HG02623 (cell line): ENCODE measurements around the gene CENPX.

Source experiments
- ATAC-seq: cut with Tn5 transposase; IDR thresholded peaks from one replicate; pipeline ENCODE4 v1.9.1; 2021; ENCODE audit warnings: moderate library complexity; ENCODE audit not compliant: unreplicated experiment

Gene CENPX

DNA sequence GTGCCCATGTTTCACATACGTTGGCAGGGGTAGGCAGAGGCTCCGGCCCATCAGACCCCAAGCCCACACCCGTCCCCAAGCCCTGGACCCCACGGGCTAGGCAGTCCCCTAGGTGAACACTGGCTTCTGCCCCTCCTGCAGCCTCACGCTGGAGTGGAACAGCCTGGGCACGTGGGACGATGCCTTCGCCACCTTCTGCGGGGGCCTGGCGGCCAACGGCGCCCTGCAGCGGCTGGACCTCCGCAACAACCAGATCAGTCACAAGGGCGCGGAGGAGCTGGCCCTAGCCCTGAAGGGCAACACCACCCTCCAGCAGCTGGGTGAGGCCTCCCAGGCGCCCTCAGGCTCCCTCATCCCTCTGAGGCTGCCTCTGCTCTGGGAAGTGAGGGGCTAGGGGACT is 2.2 kb upstream of the CENPX start:
- ATAC-seq, result no peak

DNA sequence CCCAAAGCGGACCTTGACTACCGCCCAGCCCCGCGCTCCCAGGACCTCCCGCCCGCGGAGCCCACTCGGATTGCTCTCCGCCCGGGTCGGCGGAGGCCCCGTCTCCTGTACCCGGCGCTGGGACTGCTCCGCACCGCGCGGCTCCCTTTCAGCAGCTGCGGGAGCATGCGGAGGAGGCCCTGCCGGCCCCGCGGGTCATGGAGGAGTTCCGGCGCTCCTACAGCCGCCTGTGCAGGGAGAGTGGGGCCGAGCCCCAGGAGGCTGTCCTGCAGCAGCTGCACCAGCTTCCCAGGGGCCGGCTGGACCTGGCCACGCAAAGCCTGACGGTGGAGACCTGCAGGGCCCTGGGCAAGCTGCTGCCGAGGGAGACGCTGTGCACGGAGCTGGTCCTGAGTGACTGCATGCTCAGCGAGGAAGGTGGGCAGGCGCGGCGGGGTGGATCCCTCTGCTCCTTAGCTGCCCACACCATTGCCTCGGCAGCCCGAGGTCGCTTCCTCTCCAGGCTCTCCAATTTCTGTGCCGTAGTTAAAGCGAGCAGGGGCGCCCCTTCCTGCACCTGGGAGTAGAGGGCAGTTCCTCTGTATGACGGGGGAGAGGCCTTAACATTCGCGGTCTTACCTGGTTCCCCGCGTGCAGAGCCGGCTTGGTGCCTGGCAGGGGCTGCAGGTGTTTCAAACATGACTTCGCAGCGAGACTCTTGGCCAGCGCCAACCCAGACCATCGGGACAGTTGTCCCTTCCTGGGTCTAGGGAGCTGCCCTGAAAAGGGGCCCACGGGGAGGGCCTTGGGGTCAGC is 966 bp upstream of the CENPX start:
- no peak for ATAC-seq

DNA sequence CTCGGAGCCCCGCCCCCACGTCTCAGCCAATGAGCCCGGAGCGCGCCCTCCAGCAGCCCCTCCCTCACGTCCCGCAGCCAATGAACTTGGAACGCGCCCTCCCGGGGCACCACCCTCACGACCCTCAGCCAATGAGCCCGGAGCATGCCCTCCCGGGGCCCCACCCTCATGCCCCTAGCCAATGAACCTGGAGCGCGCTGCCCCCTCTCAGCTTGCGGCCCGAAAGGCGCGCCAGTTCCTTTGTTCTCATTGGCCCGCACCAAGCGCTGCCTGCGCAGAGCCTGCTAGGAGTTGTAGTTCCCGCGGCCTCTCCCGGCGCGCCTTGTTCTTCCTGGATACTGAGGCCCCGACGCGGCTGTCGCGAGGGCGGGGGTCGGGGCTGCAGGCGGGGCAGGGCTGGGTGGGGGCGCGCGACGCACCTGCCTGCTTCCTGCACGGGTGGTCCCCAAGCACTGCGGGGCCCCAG is 336 bp upstream of the CENPX start, which contains the start of gene LRRC45:
TSS of gene LRRC45 (plus strand) at position 325 of the 466 bp plus-strand sequence. CDS start 339 bp downstream, outside the sequence.
- ATAC-seq, result peak; percentile 90

DNA sequence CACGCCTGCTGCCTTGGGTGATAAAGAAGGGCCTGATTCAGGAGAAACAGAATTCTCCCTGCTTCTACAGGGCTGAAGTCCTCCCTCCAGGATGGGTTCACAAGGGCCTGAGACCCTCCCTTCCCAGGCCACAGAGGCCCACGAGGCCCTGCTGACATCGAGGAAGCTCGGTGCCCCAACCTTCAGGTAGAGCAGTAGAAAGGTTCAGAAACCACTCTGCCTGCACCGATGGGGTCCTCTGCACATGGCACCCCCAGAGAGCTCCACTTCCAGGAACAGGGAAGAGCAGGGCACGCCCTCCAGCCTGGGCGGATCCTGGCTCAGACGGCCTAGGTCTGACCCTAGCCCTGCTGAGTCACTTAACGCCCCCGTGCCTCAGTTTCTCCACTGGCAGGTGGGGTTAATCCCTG is 773 bp downstream of the CENPX start:
- no peak for ATAC-seq

DNA sequence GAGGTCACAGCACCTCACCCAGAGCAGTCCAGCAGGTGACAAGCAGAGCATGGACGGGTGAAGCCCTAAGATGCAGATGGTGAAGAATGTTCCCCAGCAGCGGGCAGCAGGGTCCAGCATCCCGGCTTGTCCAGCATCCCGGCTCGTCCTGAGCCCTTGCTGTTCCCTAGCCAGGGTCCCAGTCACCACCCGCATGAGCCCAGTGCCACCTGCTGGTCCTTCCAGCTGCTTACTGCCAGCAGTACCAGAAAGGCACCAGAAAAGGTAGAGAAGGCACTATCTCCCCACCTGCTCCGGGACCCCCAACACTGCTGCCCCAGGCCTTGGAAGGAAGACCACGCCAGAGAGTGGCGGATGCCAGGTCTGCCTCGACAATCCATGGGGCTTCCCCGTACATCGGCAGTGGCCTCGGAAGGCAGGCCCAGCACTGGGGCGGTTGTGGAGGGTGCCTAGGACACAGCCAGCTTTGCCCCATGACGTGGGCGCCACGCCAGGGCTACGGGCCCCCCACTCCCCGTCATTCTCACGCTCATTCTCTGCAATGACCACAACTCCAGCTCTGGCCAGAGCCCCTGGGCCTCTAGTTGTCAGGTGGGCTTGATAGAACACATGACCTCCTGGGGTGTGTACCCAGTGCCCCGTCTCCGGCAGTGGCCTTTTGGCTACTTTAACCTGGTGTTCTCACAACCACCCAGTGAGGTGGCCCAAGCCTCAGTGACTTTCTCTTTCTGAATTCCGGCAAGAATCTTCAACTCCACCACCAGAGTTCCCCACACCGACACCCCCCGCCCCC is 1.4 kb downstream of the CENPX start:
- no peak for ATAC-seq

DNA sequence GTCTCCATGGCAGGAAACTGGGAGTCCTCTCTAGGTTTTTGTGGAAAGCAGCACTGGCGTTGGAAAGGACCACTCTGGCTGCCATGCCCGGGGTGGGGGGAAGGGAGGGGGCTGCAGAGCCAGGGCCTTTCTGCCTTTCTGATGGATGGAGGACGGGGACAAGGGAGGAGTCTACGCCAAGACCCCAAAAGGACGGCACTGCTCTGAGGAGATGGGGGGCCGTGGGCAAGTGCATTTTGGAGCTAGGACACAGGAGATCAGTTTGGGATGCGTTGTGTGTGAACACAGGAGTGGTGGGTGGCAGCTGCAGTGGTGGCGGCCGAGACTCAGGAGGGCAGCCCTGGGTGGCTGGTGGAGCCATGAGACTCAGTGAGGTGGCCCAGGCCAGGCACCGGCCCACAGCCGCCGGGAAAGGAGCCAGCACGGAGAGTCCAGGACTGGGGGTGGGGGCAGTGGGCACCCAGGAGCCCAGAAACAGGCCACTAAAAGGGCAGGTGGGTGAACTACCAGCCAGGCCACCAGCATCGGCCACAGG is 2.0 kb downstream of the CENPX start:
- no peak for ATAC-seq

DNA sequence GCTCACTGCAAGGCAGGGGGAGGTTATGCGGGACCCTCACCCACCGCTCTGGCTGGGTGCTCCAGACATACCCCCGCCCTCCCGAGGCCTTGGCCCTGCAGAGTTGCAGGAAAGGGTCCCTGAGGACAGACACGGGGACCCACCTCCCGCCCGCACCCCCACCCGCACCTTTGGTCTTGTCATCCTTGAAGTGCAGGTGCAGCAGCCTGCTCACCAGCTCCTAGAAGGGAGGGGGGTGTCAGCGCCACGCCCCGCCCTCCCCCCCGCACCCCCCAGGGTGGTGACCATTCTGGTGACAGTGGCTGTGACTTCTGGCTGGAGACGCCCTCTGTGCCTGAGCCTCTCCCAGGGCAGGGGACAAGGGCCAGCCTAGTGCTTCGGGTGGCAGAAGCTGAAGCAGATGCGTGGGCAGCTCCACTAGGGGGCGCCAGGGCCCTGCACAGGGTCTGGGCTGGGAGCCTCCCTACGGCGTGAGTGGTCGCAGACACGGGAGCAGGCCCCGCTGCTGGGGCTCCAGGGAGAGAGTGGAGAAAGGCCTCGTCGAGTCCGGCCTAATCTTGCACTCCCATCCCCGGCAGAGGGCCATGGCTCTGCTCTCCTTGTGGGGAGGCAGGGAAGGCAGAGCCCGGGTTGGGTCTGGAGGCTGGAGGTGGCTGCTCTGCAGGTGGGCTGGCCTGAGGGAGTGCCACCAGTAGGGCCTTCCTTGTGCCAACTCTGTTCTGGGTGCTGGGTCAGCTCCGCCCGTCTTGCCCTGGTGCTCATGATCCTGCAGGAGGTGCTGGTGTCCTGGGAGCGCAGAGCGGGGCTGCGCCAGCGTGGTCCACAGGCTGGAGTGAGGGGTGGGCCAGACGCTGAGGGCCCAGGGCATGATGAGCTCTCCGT is 2.7 kb downstream of the CENPX start:
- no peak for ATAC-seq

DNA sequence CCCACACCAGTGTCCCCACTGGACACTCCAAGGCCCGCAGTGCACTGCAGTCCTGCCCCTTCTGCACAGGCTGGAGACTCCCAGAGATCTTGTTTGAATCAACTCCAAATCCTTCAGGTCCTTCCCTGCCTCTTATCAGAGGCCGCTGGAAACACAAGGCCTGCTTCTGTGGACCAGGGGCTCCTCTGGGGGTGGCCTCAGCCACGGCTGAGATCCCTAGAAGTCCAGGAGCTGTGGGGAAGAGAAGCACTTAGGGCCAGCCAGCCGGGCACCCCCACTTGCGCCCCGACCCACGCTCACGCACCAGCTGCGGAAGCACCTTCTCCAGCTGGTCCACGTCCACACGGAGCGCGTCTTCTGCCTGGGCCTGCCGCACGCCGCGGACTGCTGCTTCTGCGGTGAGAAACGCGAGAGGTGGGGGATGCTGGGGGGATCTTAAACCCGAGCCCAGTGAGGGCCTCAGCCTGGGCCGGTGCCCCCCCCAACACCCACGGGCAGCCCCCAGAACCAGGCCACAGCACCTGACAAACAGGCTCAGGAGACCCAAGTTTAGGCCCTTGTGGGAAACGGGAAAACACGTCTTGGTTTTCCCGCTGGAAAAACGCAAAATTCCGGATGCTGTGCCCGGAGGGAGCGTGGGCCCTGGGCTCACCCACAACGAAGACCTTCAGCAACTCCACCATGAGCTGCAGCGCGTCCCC is 3.5 kb downstream of the CENPX start:
- ATAC-seq, result no peak

DNA sequence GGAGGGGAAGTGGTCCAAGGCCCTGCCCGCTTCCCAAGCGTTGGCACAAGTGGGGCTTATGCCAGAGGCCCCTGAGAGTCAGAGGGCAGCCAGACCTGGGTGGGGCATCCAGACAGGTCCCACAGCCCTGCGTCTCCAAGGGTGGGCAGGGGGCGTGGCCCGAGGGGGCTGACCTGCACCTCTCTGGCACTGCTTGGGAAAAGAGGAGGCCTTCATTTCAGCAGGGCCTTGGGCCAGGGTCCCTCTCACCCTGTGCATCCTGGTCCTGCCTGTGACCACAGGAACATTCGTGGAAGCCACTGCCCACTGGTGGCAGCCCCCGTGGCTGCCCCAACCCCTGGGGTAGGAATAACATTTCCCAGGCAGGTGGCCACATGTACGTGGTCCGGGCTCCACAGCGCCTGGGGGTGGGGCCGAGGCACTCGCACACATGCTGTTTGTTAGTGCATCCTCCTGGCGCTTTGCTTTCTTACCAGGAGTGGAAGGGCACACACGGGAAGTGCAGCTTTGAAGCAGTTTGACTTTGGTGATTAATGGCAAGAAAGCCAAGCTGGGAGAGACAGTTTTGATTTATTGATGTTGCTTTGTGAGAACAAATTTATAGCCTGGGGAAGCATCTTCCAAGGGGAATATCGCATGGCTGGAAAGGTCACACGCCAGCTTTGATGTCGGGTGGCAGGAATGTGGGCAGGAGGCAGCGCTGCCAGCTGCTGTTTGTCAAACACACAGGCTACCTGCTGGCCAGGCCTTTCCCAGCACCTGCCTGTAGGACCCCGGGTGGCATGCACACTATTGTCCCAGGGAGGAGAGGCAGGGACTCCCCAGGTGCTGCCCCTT is 4.3 kb downstream of the CENPX start:
- ATAC-seq, result no peak

DNA sequence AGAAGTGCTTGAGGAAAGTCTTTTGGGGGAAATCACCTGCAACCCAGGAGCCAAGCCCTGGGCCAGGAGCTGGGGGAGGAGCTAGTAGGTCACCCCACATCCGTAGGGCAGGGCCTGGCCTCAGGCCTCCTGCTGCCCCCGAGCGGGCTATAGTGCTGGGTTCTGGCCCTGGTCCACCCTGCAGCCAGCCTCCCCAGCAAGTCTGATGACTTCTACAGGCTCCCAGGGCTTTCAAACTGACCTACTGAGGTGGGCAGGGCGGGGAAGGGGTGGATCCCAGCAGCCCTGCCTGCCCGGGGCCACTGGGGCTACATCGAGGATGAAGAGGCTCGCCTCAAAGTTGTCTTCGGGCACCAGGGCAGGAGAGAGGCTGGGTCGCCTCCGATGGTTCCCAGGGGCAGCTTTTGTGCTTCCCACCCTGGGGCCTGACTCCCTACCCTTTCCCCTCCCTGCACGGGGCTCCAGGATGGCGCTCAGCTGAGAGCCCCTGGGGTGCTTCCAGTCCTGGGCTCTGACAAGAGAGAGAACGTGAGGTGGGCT is 5.0 kb downstream of the CENPX start:
- no peak for ATAC-seq

DNA sequence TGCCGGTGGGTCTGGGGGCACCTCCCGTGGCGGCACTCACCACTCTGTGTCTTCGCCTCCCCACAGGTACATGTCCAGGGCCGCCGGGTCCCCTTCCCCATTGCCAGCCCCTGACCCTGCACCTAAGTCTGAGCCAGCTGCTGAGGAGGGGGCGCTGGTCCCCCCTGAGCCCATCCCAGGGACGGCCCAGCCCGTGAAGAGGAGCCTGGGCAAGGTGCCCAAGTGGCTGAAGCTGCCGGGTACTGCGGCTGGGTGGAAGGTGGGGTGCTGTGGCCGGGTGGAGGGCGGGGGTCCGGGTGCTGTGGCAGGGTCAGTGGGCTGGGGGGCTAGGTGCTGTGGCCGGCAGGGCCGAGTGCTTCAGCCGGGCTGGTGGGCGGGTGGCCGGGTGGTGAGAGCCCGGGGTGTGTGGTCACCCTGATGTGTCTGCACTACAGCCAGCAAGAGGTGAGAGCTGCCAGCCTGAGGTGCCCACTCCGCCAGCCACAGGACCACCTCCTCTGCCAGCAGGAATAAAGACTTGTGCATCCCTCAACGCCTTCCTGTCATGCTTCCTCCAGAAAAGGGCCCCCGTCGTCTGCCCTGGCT is 5.7 kb downstream of the CENPX start:
- ATAC-seq, result no peak

DNA sequence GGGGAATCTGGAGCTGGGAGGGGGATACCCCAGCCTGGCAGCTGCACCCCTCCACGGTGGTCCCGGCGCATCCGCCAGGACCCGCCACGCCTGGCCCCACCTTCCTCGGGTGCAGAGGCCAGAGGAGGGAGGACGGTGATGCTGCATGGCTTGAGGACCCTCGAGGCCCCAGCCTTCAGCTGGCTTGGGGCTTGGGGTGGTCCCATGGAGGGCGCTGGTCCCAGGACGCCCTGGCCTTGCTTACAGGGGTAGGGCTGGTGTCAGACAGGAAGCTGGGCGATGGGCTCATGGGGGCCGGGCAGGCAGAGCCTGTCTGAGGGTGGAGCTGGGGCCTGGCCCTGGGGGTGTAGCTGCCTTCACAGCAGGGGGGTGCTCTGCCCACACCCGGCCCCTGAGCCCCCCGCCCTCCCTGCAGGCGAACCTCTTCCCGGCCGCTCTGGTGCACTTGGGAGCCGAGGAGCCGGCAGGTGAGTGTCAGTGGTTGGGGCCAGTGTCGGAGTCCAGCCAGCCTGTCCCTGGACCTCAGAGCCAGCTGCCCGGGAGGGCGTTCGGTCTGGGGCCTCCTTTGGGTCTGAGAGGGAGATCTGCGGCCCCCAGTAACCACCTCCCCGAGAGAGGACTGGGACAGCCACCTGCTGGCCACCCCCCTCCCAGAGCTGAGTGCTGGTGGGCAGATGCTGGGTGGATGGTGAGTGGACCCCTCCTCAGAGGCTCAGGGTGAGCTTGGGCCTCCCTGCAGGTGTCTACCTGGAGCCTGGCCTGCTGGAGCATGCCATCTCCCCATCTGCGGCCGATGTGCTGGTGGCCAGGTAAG is 6.4 kb downstream of the CENPX start:
- ATAC-seq, result no peak

DNA sequence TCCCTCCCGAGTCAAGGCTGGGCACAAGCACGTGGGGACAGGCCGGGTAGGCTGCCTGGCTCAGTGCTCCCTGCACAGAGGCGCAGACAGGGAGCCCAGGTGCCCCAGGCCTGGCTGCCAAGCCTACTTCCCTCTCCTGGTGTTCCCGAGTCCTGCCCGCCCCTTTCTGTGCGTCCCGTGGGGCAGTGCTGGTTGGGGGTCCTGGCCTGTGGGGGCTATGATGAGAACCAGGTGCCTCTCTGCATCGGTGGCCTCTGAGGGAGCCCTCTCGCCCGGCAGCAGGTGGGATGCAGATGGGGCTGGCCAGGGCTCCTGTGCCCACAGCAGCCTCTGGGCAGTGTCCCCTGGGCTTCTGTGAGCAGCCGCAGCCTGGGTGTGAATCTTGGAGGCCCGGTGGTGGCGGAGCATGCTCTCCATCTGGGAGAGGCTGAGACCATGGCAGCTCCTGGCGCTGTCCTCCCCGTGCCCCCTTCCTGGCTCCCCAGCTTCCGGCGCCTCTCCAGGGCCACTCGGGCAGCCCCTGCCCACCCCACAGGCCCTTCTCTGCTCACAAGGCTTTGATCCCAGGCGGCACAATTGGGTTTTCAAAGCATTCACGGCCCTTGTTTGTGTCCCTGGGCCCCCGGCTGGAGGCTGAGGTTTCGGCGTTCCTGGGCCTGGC is 7.2 kb downstream of the CENPX start:
- no peak for ATAC-seq

DNA sequence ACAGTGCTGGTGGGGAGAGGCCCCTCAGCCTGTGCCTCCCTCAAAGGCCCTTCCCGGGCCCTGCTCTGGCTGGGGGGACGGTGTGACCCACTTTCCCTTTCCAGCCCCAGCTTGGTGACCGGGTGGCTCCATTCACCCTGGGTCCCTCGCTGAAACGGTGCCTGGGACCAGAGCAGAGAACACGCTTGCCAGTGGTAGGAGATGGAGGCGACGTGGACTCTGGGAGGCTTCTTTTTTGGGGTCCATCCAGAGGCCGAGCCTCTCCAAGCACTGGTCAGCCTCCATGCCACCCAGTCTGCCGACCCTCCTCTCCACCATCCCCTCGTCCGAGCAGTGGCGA is 7.7 kb downstream of the CENPX start:
- no peak for ATAC-seq

DNA sequence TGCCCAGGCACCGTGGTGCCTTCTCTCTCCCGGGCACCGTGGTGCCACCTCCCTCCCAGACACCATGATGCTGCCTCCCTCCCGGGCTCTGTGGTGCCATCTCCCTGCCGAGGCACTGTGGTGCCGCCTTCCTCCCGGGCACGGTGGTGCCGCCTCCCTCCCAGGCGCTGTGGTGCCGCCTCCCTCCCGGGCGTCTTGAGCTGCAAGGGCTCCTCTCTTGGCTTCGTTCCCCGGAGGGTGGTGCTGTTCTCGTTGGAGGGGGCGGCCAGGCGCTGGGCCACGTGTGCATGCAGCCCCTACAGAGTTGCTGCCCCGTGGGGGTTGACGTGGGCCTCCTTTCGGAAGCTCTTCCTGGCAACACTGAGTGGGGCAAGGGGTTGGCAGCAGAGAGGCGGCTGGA is 8.2 kb downstream of the CENPX start:
- ATAC-seq, result no peak

DNA sequence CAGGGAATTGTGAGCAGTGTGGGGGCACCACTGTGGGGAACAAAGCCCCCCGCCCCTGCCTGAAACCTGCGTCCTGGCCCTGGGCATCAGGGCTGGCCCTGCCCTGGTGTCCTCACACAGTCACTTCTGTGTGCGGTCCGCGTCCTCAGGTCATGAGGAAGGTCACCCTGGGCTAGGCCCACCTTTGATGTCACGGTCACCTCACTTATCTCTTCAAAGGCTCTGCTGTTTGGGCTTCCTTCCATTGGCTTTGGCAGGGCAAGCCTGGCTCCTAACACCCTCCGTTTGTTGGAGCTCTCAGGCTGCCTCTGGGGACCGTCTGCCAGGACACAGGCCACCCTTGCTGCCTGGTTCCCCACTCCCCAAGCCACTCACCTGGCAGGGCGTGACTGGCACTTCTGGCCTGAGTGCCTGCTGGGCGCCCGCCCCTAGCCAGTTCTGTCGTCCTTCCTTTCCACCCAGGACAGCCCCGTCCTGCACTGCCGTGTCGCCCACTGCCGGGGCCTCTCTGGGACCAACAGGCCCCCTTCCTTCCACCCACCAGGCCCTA is 8.8 kb downstream of the CENPX start:
- no peak for ATAC-seq

DNA sequence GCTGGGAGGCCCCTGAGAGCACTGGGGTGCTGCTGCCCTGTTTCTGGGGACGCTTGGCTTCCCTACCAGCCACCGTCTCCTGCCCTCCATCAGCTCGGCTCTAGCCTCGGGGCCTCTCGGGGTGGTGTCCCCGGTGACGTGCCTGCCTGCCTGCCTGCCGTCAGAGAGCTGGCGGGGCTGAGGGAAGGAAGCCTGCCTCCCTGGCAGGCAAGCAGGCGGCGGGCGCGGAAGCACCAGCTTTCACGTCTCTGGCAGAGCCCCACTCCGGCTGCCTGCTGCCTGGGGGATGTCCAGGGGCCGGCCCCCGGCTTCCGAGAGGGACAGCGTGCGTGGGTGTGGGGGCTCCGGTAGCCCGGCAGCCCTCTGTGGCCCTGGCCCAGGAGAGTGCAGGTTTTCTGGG is 9.3 kb downstream of the CENPX start:
- ATAC-seq, result no peak
